Erythroblast (primary cell): Measurements from ENCODE around the gene DIRAS3.
"Not testable (repeated sequence)": the region's sequence is repeated elsewhere in the genome, so short reads cannot be mapped to it uniquely, and the experiment has no call there.

Experiments used
- DNase-seq, 2 experiments: peaks; one replicate each; lab custom pipeline; 2025; lab: John Stamatoyannopoulos, UW
- GATA1 ChIP-seq: IDR thresholded peaks from 2 replicates; pipeline ENCODE4 v1.6.1; 2011; ENCODE audit warnings: low read depth, mild to moderate bottlenecking, control low read depth, low read length, moderate library complexity
- POLR2A ChIP-seq: IDR thresholded peaks from 2 replicates; pipeline ENCODE4 v1.6.1; 2011; ENCODE audit warnings: mild to moderate bottlenecking, low read length

DIRAS3 gene, protein sequence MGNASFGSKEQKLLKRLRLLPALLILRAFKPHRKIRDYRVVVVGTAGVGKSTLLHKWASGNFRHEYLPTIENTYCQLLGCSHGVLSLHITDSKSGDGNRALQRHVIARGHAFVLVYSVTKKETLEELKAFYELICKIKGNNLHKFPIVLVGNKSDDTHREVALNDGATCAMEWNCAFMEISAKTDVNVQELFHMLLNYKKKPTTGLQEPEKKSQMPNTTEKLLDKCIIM

DNA sequence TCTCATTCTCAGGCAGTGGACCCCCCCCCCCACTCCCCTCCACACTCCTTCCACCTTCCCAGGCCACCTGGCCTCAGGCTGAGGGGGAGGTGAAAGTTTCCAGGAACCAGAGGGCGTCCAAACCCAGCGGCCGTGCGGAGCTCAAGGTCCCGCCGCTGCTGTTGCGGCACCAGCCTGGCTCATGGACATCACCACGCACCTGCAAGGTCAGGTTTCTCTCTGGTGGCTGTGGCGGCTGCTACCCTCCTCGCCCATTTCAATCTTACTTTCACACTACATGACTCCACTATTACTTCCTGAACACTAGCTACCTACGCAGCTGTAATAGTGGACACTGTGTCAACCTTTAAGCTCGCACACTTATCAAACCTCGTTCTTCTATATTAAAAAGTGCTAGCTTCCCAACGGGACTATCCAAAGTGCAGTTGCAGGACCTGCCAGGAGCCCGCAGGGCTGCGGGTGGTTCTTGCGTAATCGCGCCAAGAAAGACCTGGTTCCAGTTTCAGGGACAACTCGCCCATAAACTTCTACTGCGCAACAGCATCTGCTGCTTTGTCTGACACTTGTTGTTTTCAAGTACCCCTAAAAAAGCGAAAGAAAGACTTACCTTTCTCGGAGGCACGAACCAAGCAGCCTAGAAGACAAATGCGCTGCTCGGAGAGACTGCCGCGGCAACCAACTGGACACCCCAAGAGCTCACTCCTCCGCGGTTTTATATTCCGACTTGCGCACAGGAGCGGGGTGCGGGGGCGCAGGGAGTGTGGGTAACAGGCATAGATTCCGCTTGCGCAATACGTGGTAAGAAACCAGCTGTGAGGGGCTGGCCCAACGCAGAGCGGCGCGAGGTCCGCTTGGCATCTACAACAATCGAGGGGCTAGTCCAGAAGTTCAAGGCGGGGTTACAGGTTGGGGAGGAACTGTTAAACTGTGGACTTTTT lies at the start of gene DIRAS3:
Gene DIRAS3, minus strand, starts transcription at position 687 of the 938 bp plus-strand sequence. CDS start 3,330 bp downstream, outside the sequence.
- TF ChIP-seq POLR2A (no peak), GATA1 (no peak)
- no peak for DNase-seq

DNA sequence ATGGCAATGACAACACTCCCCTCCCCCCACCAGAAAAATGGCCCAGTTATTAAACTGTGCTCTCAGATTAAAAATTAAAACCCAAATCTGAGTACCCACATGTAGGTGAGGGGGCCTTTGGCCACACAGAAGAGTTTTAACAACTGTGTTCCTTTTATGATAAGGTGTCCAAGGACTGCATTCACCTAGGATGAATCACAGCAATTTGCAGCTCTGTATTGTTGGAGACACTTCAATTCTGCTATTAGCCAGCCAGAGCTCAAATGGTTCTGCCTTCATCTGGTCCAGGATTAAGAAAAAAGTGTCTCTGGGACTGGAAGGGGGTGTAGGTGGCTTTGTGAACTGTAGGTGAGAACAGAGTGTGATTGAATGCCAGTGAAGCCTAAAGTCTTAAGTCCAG lies 43.3 kb upstream of the DIRAS3 start:
- no peak for TF ChIP-seq GATA1
- no peak for TF ChIP-seq POLR2A
- DNase-seq, result no peak

DNA sequence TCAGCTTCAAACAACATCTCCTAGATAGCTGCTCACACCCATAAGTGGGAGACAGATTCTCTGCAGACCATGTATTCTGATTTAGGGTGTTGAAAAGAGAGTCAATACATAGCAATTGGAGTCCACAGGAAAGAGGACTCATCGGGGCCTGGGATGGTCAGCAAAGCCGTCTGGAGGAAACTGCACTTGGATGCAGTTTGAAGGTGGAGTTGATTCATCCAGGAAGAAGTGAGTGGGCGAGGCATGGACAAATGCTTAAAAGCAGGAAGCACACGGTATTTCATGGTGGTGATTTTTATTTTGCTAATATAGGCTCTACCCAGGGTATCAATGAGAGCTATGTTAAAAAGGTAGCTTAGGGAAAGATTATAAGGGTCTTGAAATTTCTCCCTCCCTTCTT lies 36.8 kb upstream of the DIRAS3 start:
- no peak for TF ChIP-seq POLR2A
- TF ChIP-seq GATA1, result no peak
- no peak for DNase-seq

DNA sequence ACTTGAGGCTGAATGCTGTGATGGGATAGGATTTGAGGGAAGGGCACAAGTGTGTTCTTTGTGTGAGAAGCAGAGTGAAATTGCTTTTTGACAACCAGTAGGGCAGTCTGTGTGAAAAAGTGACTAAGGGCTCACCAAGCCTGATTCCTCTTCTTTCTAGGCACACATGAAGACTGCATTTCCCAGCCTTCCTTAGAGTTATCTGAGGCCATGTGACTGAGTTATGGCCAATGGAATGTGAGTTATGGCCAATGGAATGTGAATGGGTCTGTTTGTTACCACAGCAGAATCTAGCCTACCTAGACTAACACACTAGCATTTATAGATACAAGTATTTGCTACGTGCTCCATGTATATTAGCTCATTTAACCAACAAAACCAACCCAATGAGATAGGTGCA lies 35.3 kb upstream of the DIRAS3 start:
- DNase-seq, result no peak
- no peak for TF ChIP-seq GATA1
- TF ChIP-seq POLR2A, result no peak

DNA sequence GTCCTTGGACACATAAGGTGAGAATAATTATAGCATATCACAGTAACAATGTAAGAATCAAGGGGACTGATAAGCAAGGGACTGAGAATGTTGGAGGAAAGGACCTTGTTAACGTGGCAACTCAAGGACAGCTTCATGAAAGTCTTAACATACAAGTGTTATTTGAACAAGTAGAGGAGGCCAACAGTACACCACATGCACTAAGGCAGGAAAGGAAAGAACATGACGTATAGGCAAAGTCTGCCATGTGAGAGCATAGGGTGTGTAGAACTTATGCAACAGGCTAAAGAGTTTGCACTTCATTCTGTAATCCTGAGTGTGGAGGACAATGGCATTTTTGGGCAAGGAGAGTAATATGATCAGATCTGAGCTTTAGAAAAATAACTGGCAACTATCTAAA lies 33.3 kb upstream of the DIRAS3 start:
- TF ChIP-seq POLR2A (no peak), GATA1 (no peak)

DNA sequence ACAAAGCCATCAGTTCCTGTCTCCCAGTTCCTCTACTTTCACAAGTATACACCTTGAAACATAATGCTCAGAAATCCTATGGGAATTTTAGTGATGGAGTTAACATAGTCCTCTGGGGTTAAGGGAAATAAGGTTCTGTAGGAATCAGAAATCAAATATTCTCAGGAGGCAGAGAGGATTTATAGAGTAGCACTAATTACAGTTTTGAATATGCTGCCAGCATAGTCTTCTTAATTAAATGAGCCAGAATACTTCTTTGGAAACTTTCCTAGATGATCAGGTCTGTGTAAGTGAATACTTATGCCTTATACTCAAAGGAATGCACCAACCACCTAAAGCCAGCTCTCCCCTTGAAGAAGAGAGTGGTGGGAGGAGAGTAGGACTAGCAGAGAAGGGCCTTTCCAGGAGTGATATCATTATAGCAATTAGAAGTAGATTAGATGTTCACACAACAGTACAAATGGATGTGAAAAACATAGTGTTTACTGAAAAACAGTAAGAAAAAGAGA lies 31.4 kb upstream of the DIRAS3 start:
- no peak for DNase-seq
- no peak for TF ChIP-seq GATA1
- no peak for TF ChIP-seq POLR2A

More for the DNA sequence above, 33.3 kb upstream of the DIRAS3 start:
- DNase-seq, result no peak

DNA sequence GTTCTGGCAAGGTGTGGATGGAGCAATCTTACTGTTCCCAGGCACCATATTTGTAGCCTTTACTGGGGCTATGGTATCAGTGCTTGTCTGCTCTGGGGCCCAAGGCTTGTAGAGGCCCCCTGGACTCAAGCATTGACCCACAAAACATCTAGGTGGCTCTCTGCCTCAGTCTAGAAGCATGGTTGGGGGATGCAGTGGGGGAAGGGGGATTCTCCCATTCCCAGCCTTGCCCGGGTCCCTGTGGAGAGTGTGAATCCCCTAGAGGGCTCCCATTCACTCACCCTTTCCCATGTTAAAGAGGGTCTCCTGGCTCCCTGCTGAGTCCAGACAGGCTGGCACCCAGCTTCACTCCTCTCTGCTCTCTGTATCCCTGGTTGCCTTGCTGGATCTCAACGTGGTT lies 28.2 kb upstream of the DIRAS3 start:
- no peak for DNase-seq
- no peak for TF ChIP-seq GATA1
- no peak for TF ChIP-seq POLR2A

DNA sequence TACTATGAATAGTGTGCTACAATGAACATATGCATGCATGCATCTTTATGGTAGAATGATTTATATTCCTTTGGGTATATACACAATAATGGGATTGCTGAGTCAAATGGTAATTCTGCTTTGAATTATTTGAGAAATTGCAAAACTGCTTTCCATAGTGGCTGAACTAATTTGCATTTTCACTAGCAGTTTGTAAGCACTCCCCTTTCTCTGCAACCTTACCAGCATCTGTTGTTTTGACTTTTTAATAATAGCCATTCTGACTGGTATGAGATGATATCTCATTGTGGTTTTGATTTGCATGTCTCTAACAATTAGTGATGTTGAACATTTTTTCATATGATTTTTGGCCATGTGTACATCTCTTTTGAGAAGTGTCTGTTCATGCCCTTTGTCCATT lies 24.0 kb upstream of the DIRAS3 start:
- no peak for TF ChIP-seq GATA1
- TF ChIP-seq POLR2A, result no peak
- DNase-seq, result no peak

DNA sequence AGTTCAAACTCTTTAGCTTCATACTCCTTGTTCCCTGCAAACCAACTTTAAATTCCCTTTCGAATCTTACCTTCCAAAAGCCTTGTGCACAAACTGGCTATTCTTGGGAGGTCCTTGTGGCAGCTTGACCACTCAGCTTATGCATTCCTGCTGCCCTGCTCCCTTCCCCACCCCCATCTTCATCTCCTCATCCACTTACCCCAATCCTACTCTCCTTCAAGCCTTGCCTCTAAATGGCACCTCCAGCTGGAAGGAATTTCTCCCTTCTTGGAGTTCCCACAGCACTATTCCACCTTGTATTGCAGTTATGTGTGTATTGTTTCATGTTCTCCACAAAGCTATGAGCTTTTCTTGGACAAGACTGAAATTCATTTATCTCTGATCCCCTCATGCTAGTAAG lies 15.3 kb upstream of the DIRAS3 start:
- DNase-seq, result no peak
- TF ChIP-seq POLR2A, result no peak
- TF ChIP-seq GATA1, result no peak

DNA sequence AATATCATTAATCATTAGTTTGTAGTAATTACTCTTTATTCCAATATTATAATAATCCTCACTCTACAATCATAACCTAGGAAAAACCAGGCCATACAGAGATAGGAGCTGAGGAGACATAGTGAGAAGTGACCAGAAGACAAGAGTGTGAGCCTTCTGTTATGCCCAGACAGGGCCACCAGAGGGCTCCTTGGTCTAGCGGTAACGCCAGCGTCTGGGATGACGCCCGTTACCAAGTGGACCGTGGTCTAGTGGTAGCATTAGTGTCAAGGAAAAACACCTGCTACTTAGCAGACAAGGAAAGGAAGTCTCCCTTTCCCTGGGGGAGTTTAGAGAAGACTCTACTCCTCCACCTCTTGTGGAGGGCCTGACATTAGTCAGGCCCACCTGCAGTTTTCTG lies 7.6 kb upstream of the DIRAS3 start:
- not testable (repeated sequence) for DNase-seq

DNA sequence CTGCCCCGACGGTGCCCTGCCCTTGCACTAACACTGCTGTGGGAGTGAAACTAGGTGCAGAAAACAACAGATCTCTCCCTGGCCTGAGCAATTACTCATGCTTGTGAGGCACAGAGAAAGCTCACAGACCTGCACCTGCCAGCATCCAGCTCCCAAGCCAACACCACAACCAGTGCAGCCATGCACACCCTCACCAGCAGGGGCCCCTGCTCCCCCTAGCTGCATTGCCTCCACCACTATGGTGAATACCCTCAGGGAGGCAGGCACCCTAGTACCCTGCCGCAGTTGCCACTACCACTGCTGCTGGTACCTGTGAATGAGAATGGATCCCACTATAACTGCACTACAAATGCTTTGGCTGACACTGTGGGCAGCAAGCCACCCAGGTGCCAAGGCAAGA lies 7.1 kb upstream of the DIRAS3 start:
- TF ChIP-seq GATA1 (no peak), POLR2A (no peak)
- no peak for DNase-seq

DNA sequence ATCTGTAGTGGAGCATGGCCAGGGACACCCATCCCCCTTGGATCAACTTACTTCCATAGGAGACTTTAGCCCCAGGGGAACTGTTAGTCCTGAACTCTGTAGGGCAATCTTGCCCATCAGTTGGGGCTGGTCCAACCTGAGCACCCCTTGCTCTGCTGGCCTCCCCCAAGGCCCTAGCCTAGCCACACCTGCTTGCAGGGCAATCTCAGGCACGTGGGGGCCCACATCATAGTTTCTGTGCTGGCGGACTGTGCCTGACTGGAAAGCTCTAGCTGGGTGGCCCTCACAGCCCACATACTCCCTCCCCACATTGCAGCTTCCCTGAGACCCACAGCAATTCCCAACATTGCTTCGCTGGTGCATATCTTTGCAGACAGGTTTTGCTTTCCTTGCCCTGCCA lies 6.6 kb upstream of the DIRAS3 start:
- no peak for DNase-seq
- TF ChIP-seq GATA1 (no peak), POLR2A (no peak)

DNA sequence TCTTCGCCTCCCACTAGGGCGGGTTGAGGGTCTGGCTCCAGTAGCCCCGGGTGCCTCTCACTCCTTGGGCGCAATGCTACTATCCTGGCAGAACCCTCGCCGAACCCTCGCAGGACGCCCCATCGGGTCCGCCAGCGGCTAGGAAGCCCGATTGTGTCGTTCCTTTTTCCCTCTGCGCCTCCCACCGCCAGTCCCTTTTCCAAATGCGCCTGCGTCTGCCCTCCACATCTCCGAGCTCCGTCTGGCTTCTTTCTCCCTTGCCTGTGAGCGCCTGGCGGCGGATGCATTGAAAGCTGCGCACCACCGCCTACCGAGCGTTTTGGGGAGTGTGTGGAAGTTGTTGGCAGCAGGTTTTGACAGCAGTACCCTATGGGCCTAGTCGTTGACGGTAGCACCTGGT lies 1.0 kb upstream of the DIRAS3 start:
- no peak for DNase-seq
- TF ChIP-seq POLR2A (no peak), GATA1 (no peak)

DNA sequence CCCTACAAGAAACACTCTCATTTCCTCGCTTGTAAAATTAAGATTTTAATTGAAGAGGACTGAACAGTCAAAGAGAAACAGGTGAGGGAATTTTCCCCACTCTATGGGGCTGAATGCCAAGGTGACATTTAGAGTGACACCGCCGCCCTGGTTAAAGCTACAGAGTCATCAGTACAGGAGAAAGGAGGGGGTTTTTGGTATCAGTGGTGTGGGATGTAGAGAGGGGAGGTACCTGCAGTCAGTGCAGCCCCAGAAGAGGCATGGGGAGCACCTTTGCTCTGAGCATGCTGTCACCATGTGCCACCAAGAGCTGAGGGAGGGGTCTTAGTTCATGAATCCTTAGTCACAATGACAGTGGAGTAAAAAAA lies 2.8 kb downstream of the DIRAS3 start:
- TF ChIP-seq POLR2A (no peak), GATA1 (no peak)
- DNase-seq, result no peak
